ENCODE data around the gene PAPOLG.

PAPOLG gene

GRCh38 chr2:60839126-60839813 is 83.2 kb downstream of the PAPOLG start:
- no peaks in the 10 kb centered on the region for H3K27me3 Mint-ChIP-seq
- no peak for DNase-seq (ENCODE audit: low spot score in 2 of 2)
- H3K27ac Mint-ChIP-seq = peak overlapping the region; percentile 94
- peaks cover 59% of the 10 kb centered on the region for H3K4me1 Mint-ChIP-seq
- ATAC-seq (ENCODE audit: low read depth) = no peak
- H3K4me3 Mint-ChIP-seq = peak overlapping the region; percentile 73
- H3K9me3 Mint-ChIP-seq = no peaks in the 10 kb centered on the region
- H3K36me3 Mint-ChIP-seq = peaks cover 4% of the 10 kb centered on the region

GRCh38 chr2:60840880-60841279 is 84.8 kb downstream of the PAPOLG start:
- peak; percentile 45 to 60 for DNase-seq (ENCODE audit: low spot score in 2 of 2)
- H3K27me3 Mint-ChIP-seq = no peaks in the 10 kb centered on the region
- peaks cover 2% of the 10 kb centered on the region for H3K9me3 Mint-ChIP-seq
- H3K4me1 Mint-ChIP-seq = peaks cover 47% of the 10 kb centered on the region
- H3K4me3 Mint-ChIP-seq = peak overlapping the region; percentile 81
- peak overlapping the region; percentile 94 for H3K27ac Mint-ChIP-seq
- no peaks in the 10 kb centered on the region for H3K36me3 Mint-ChIP-seq
- peak; percentile 91 for ATAC-seq (ENCODE audit: low read depth)

- H3K4me3 Mint-ChIP-seq = peak overlapping the region; percentile 51
- H3K9me3 Mint-ChIP-seq = peaks cover 3% of the 10 kb centered on the region
- H3K4me1 Mint-ChIP-seq = peaks cover 43% of the 10 kb centered on the region
- DNase-seq (ENCODE audit: low spot score in 2 of 2) = no peak
- H3K27me3 Mint-ChIP-seq = no peaks in the 10 kb centered on the region
- no peak for ATAC-seq (ENCODE audit: low read depth)
- H3K36me3 Mint-ChIP-seq = no peaks in the 10 kb centered on the region
- H3K27ac Mint-ChIP-seq = peak overlapping the region; percentile 45
These were observed 86.9 kb downstream of the PAPOLG start for GRCh38 chr2:60843006-60843405.

GRCh38 chr2:60844105-60844504 is 88.0 kb downstream of the PAPOLG start:
- Mint-ChIP-seq H3K27ac (no peak overlapping the region), H3K4me1 (peaks cover 37% of the 10 kb centered on the region), H3K9me3 (peaks cover 3% of the 10 kb centered on the region), H3K36me3 (no peaks in the 10 kb centered on the region), H3K27me3 (no peaks in the 10 kb centered on the region), H3K4me3 (peak overlapping the region; percentile 16)
- ATAC-seq (ENCODE audit: low read depth) (no peak), DNase-seq (ENCODE audit: low spot score in 2 of 2) (no peak)

- no peak for DNase-seq (ENCODE audit: low spot score in 2 of 2)
- no peaks in the 10 kb centered on the region for H3K36me3 Mint-ChIP-seq
- H3K4me3 Mint-ChIP-seq = no peak overlapping the region
- peaks cover 3% of the 10 kb centered on the region for H3K9me3 Mint-ChIP-seq
- H3K27me3 Mint-ChIP-seq = no peaks in the 10 kb centered on the region
- H3K27ac Mint-ChIP-seq = no peak overlapping the region
- peaks cover 22% of the 10 kb centered on the region for H3K4me1 Mint-ChIP-seq
- no peak for ATAC-seq (ENCODE audit: low read depth)
These were observed 91.8 kb downstream of the PAPOLG start for GRCh38 chr2:60847854-60848253.

Data from memory B cell (primary cell).